Parathyroid adenoma (tissue), 2 donors: Measurements from ENCODE around the gene TUG1.

Source experiments
- H2AFZ ChIP-seq: fragments of 300-600 bp; sonication (generic); one replicate; pipeline ENCODE4 v1.7.0; 2017; ENCODE audit warnings: antibody characterized with exemption, mild to moderate bottlenecking
- H3K27ac ChIP-seq: fragments of 300-600 bp; sonication (generic); one replicate; pipeline ENCODE4 v1.7.0; 2017
- H3K27me3 ChIP-seq: fragments of 300-600 bp; sonication (generic); one replicate; pipeline ENCODE4 v1.7.0; 2017; ENCODE audit warnings: low read length; ENCODE audit not compliant: control insufficient read depth, insufficient read depth
- H3K36me3 ChIP-seq: fragments of 300-600 bp; sonication (generic); one replicate; pipeline ENCODE4 v1.7.0; 2017; ENCODE audit warnings: low read length; ENCODE audit not compliant: control insufficient read depth, insufficient read depth
- H3K4me1 ChIP-seq: fragments of 300-600 bp; sonication (generic); one replicate; pipeline ENCODE4 v1.7.0; 2017; ENCODE audit warnings: control low read depth
- H3K4me2 ChIP-seq: fragments of 300-600 bp; sonication (generic); one replicate; pipeline ENCODE4 v1.7.0; 2017; ENCODE audit warnings: low read length
- H3K4me3 ChIP-seq: fragments of 300-600 bp; sonication (generic); one replicate; pipeline ENCODE4 v1.7.0; 2017; ENCODE audit warnings: low read depth, low read length
- H3K79me2 ChIP-seq: fragments of 300-600 bp; sonication (generic); one replicate; pipeline ENCODE4 v1.7.0; 2017; ENCODE audit warnings: control low read depth
- H3K9ac ChIP-seq: fragments of 300-600 bp; sonication (generic); one replicate; pipeline ENCODE4 v1.7.0; 2017; ENCODE audit warnings: mild to moderate bottlenecking
- H3K9me3 ChIP-seq: fragments of 300-600 bp; sonication (generic); one replicate; pipeline ENCODE4 v1.7.0; 2017; ENCODE audit warnings: low read length; ENCODE audit not compliant: control insufficient read depth
- TF ChIP-seq, protein P1 (sequence below): fragments of 300-600 bp; sonication (generic); IDR thresholded peaks from one replicate; pipeline ENCODE4 v1.7.0; 2017; ENCODE audit warnings: antibody characterized with exemption, mild to moderate bottlenecking
- donor health status: primary hyperparathyroidism.

TUG1 gene

DNA sequence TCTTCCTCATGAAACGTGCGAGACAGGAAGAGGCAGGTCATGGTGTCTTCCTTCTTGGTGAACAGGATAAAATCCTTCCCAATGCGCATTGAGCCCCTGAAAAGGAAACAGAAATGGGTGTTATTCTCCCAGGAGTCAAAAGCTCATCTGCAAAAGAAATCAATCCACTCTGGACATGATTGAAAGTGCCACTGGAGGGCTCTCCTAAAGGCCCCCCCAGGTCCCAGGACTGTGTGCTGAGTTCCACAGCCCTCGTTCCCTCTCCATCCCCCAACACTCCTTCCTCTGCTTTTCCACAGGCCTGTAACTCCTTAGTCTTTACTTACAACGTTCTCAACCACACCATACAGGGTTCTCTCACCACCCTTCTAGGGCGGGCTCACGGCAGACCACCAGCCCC is 22.7 kb upstream of the TUG1 start:
- no peak overlapping the region for H2AFZ ChIP-seq
- TF ChIP-seq, protein P1, sequence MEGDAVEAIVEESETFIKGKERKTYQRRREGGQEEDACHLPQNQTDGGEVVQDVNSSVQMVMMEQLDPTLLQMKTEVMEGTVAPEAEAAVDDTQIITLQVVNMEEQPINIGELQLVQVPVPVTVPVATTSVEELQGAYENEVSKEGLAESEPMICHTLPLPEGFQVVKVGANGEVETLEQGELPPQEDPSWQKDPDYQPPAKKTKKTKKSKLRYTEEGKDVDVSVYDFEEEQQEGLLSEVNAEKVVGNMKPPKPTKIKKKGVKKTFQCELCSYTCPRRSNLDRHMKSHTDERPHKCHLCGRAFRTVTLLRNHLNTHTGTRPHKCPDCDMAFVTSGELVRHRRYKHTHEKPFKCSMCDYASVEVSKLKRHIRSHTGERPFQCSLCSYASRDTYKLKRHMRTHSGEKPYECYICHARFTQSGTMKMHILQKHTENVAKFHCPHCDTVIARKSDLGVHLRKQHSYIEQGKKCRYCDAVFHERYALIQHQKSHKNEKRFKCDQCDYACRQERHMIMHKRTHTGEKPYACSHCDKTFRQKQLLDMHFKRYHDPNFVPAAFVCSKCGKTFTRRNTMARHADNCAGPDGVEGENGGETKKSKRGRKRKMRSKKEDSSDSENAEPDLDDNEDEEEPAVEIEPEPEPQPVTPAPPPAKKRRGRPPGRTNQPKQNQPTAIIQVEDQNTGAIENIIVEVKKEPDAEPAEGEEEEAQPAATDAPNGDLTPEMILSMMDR = no peak
- no peaks in the 10 kb centered on the region for H3K36me3 ChIP-seq
- no peaks in the 10 kb centered on the region for H3K9me3 ChIP-seq
- peaks cover 3% of the 10 kb centered on the region for H3K4me1 ChIP-seq
- no peaks in the 10 kb centered on the region for H3K27me3 ChIP-seq
- H3K4me2 ChIP-seq = no peak overlapping the region
- H3K9ac ChIP-seq = no peak overlapping the region
- no peak overlapping the region for H3K27ac ChIP-seq
- no peak overlapping the region for H3K4me3 ChIP-seq
- no peaks in the 10 kb centered on the region for H3K79me2 ChIP-seq

DNA sequence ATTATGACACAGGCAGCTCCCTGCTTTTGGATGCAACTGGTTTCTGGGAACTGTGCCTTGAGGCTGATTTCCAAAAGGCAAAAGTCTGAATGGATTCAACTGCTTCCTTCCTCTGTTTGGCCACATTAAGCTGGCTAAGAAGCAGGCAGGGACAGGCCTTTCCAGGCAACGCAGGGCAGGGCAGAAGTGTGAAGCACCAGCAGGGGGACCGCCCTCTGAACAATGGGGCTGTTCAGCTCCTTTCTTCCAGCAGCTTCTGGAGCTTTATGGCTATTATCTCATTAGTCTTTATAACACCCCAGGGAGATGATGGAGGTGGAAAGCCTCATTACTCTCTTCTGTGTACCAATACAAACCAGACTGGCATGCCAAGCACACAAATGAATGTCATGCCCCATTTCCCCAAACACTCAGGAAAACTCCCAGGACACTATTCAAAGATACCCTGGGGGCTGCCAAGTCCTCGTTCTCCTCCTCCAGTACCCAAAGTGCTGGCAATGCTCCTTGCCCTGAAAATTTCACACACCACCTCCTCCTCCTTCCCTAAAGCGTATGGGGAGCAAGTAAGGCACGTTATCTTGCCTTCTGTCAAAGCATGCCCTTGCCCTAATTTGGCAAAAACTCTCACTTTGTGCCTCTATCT is 21.8 kb upstream of the TUG1 start:
- H3K36me3 ChIP-seq = no peaks in the 10 kb centered on the region
- peak overlapping the region; percentile 24 for H3K27ac ChIP-seq
- H3K9ac ChIP-seq = no peak overlapping the region
- H3K4me3 ChIP-seq = no peak overlapping the region
- TF ChIP-seq, protein P1 = no peak
- no peak overlapping the region for H3K4me2 ChIP-seq
- H2AFZ ChIP-seq = no peak overlapping the region
- H3K4me1 ChIP-seq = peaks cover 3% of the 10 kb centered on the region
- no peaks in the 10 kb centered on the region for H3K9me3 ChIP-seq
- H3K79me2 ChIP-seq = no peaks in the 10 kb centered on the region
- no peaks in the 10 kb centered on the region for H3K27me3 ChIP-seq

DNA sequence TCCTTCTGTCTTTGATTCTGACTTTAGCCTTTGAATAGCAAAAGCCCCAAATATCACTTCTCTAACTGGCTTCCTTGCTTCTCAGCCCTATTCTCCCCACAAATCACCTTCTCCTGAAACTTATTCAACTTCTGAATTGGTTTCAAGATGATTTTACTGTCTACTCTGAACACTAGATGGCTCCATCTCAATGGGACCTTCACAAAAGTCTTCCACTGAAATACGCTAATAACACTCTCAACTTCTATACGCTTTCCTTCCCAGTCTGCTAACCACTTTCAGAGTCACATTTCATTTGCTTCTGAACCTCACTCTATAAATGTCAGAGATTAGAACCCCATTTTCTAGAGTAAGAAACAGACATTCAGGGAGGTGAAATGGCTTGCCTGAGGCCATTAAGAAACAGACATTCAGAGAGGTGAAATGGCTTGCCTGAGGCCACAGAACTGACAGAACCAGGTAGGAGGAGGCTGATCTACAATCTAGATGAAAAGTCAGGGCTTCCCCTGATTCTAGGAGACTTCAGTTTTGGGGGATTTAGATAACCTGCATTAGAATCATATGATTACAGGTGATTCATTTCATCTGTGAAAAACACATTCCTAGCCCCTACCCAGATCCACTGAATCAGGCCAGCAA is 21.1 kb upstream of the TUG1 start:
- Histone ChIP-seq H3K9ac (no peak overlapping the region), H3K4me1 (peaks cover 3% of the 10 kb centered on the region), H3K36me3 (no peaks in the 10 kb centered on the region)

DNA sequence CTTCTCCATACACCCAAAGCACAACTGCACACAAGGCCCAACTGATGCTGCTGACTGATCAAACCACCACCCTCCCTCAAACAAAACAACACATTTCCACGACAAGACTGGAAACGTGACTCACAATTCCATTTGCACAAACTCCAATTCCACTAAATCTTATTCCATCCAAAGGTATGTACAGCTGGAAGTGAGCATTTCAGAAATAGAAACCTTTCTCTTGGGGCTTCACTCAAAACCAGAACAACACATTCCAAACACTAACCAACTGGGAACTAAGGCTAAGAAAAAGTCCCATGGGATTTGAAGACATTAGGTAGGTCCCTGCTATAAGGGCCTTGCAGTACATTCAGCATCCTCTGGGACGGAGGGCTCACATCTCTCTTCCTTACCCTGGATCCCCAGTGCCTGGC is 20.1 kb upstream of the TUG1 start:
- Histone ChIP-seq H3K4me1 (peaks cover 3% of the 10 kb centered on the region), H3K9me3 (no peaks in the 10 kb centered on the region), H3K27me3 (no peaks in the 10 kb centered on the region), H3K79me2 (no peaks in the 10 kb centered on the region), H3K4me2 (no peak overlapping the region), H3K27ac (no peak overlapping the region), H3K4me3 (no peak overlapping the region), H3K9ac (no peak overlapping the region), H2AFZ (no peak overlapping the region), H3K36me3 (no peaks in the 10 kb centered on the region)
- TF ChIP-seq, protein P1 = no peak

More for the DNA sequence above, 21.1 kb upstream of the TUG1 start:
- Histone ChIP-seq H2AFZ (no peak overlapping the region), H3K27me3 (no peaks in the 10 kb centered on the region), H3K4me3 (no peak overlapping the region), H3K27ac (peak overlapping the region; percentile 24), H3K4me2 (no peak overlapping the region), H3K79me2 (no peaks in the 10 kb centered on the region), H3K9me3 (no peaks in the 10 kb centered on the region)
- TF ChIP-seq, protein P1 = peak; percentile 36
